ENCODE results near the gene CTNND1. TPM values are rescaled to one million over a fixed set of nuclear protein-coding genes. Genes with fewer than 3 reads are reported as not detected.

Gene CTNND1
- total and polyA plus RNA-seq, 9 of the 15 experiments (the other 6 are each of a cell fraction or from before 2014, with no cell fraction given): 11.1 to 74.0 (median 43.3) TPM

GRCh38 chr11:57713835-57714234 is 47.8 kb upstream of the CTNND1 start:
- Histone ChIP-seq H3K79me2 (ENCODE audit: control insufficient read depth, insufficient read depth, low read length) (peaks cover 73% of the 10 kb centered on the region), H3K4me1 (replicated peaks in 1 of 2; ENCODE audit: control insufficient read depth in 2 of 2, insufficient read depth in 2 of 2, low read length in 2 of 2) (peaks cover 9% of the 10 kb centered on the region in 2 experiments; a peak in 3 of 5 replicates), H3K9me3 (replicated peaks; ENCODE audit: control insufficient read depth, insufficient read depth, low read depth, low read length) (no peaks in the 10 kb centered on the region; the same call in 1 of the 2 replicates), H4K20me1 (replicated peaks; ENCODE audit: control insufficient read depth, insufficient read depth, low read length) (peaks cover 4% of the 10 kb centered on the region; the same call in 1 of the 2 replicates), H3K27ac (ENCODE audit: extremely low read depth, low read depth, low read length) (peak overlapping the region; percentile 99; the same call in 1 of the 3 replicates), H3K36me3 (ENCODE audit: control insufficient read depth, insufficient read depth, low read length) (peaks cover 31% of the 10 kb centered on the region; the same call in 1 of the 3 replicates), H3K9ac (ENCODE audit: insufficient read depth in 1 of 2, low read depth in 2 of 2, low read length in 2 of 2) (peak overlapping the region; percentile 99 to 100; a peak in 3 of 4 replicates), H3K4me3 (peak overlapping the region; percentile 95), H3K9me1 (ENCODE audit: control insufficient read depth, insufficient read depth, low read length) (no peaks in the 10 kb centered on the region), H3K4me2 (ENCODE audit: insufficient read depth, low read length) (peak overlapping the region; percentile 98), H2AFZ (ENCODE audit: low read depth, low read length) (no peak overlapping the region), H3K27me3 (ENCODE audit: control insufficient read depth in 2 of 2, insufficient read depth in 2 of 2, low read length in 2 of 2) (no peaks in the 10 kb centered on the region)
- BruUV-seq (replicated peaks): no TSS peak
- ChIA-PET POLR2A (interaction anchor here (0.6 to 4.0 kb wide), 9 partner anchors 11 to 321 kb away, joined by 3 to 53 read pairs (median 4); partner anchors contain the start of gene CTNND1), CTCF (ENCODE audit: low intra/inter-chr PET ratio) (no interaction called here)
- intact Hi-C loops (cut with micrococcal nuclease): loop anchor here (1.0 to 2.0 kb wide), 2 partner anchors 27 to 87 kb away; partner anchors contain the start of gene SELENOH
- WGBS (ENCODE audit: insufficient coverage, low coverage, missing lambda C conversion rate): 19% methylated on average over 2 of the region's 2 CpGs
- DNase-seq (ENCODE audit: extremely low read depth in 1 of 4, low spot score in 3 of 4): peak in 1 of 4 experiments; percentile 25
- no peak for ATAC-seq
- in situ Hi-C loops (cut with MboI): no loop called here
- FAIRE-seq: peak; percentile 52
- TF ChIP-seq JUN (IDR thresholded peaks at IDR 0.05; ENCODE audit: borderline replicate concordance, low read depth, low read length): no peak
- TF ChIP-seq JUN (CRISPR knock-in tag; IDR thresholded peaks at IDR 0.05; ENCODE audit: borderline replicate concordance): no peak
- TF ChIP-seq RBFOX2 (IDR thresholded peaks at IDR 0.05; ENCODE audit: low read depth, low read length): peak; percentile 9; the same call in 1 of the 2 replicates
- TF ChIP-seq ZFP30 (CRISPR knock-in tag; IDR thresholded peaks at IDR 0.05; ENCODE audit: borderline replicate concordance): no peak
- TF ChIP-seq TOE1 (IDR thresholded peaks at IDR 0.05; ENCODE audit: borderline replicate concordance): no peak
- no peak for TF ChIP-seq TOE1 (CRISPR knock-in tag; IDR thresholded peaks at IDR 0.05; ENCODE audit: borderline replicate concordance, low read depth)
- no peak for TF ChIP-seq NONO (IDR thresholded peaks at IDR 0.05; ENCODE audit: low read depth in 2 of 2, low read length in 1 of 2)
- 0 out of 2 replicates have a peak, but pooled peaks have one; percentile 38 for TF ChIP-seq CBFA2T3 (IDR thresholded peaks at IDR 0.05)
- TF ChIP-seq CHD2 (IDR thresholded peaks at IDR 0.05; ENCODE audit: low read depth, low read length): no peak
- no peak for TF ChIP-seq TEAD1 (CRISPR knock-in tag; IDR thresholded peaks at IDR 0.05)
- TF ChIP-seq ESRRA (IDR thresholded peaks at IDR 0.05; ENCODE audit: borderline replicate concordance, low read depth): no peak
- TF ChIP-seq XRCC5 (IDR thresholded peaks at IDR 0.05; ENCODE audit: low read depth, low read length): no peak
- no peak for TF ChIP-seq MAZ (CRISPR knock-in tag; conservative IDR thresholded peaks at IDR 0.05 in 1 of 2, IDR thresholded peaks at IDR 0.05 in 1 of 2)
- no peak for TF ChIP-seq TBP (optimal IDR thresholded peaks at IDR 0.05; ENCODE audit: low read depth, low read length)
- no peak for TF ChIP-seq TAF15 (IDR thresholded peaks at IDR 0.05; ENCODE audit: low read depth, low read length)
- peak; percentile 97 for TF ChIP-seq MYNN (IDR thresholded peaks at IDR 0.05)
- no peak for TF ChIP-seq MYNN (CRISPR knock-in tag; IDR thresholded peaks at IDR 0.05)
- no peak for TF ChIP-seq PRMT5 (CRISPR knock-in tag; IDR thresholded peaks at IDR 0.05)
- TF ChIP-seq KDM2B (CRISPR knock-in tag; IDR thresholded peaks at IDR 0.05): no peak
- TF ChIP-seq HNRNPL (IDR thresholded peaks at IDR 0.05; ENCODE audit: low read depth, low read length): no peak
- TF ChIP-seq EP400 (IDR thresholded peaks at IDR 0.05): no peak
- TF ChIP-seq ID3 (CRISPR knock-in tag; IDR thresholded peaks at IDR 0.05): no peak
- TF ChIP-seq ID3 (tag; IDR thresholded peaks at IDR 0.05): no peak
- TF ChIP-seq MLLT1 (IDR thresholded peaks at IDR 0.05): no peak

Measured in K562 (cell line).